ENCODE data around the gene DPP6. TPM values are rescaled to one million over a fixed set of nuclear protein-coding genes. Genes with fewer than 3 reads are reported as not detected.
"Not testable (repeated sequence)": the region's sequence is repeated elsewhere in the genome, so short reads cannot be mapped to it uniquely, and the experiment has no call there.

The DPP6 gene
- total and polyA plus RNA-seq, 2 of the 8 experiments (the other 6 are each of a cell fraction or from before 2014, with no cell fraction given), result 4.7 to 6.8 TPM

- no CpG with 5 or more reads among the region's 3 CpGs for whole genome bisulfite sequencing, 2 experiments (ENCODE audit: extremely low coverage in 1 of 2, insufficient coverage in 1 of 2, insufficient read length in 1 of 2, insufficient replicate concordance in 2 of 2, low coverage in 1 of 2, low lambda C conversion rate in 2 of 2, missing lambda C conversion rate in 1 of 2)
- H3K9me3 ChIP-seq (ENCODE audit: insufficient read depth in 2 of 2, low read depth in 1 of 2, low read length in 1 of 2); H3K23ac ChIP-seq (ENCODE audit: insufficient read length); FAIRE-seq; H3K4me3 ChIP-seq (ENCODE audit: extremely low read depth in 1 of 4, insufficient read depth in 2 of 4, low read depth in 3 of 4, low read length in 4 of 4); H3K79me2 ChIP-seq (ENCODE audit: control insufficient read depth in 1 of 2, insufficient read depth in 2 of 2, low read length in 2 of 2); H4K8ac ChIP-seq (ENCODE audit: extremely low read depth, insufficient read depth, low read length); H3K56ac ChIP-seq (replicated peaks; ENCODE audit: insufficient read length, low read depth, low read length); H3K4me1 ChIP-seq (replicated peaks in 1 of 4; ENCODE audit: control insufficient read depth in 3 of 4, insufficient read depth in 4 of 4, low read length in 3 of 4); H3K4ac ChIP-seq (replicated peaks; ENCODE audit: insufficient read length, low read depth, low read length); H2BK20ac ChIP-seq (ENCODE audit: low read length); H3K4me2 ChIP-seq (ENCODE audit: insufficient read depth in 1 of 2, low read depth in 2 of 2, low read length in 2 of 2); H4K20me1 ChIP-seq (replicated peaks in 1 of 2; ENCODE audit: control insufficient read depth in 1 of 2, insufficient read depth in 2 of 2, low read length in 2 of 2); H3K23me2 ChIP-seq (ENCODE audit: low read depth, low read length); CTCF ChIA-PET (ENCODE audit: partially characterized antibody); H2BK120ac ChIP-seq (replicated peaks; ENCODE audit: low read depth, low read length); H2BK5ac ChIP-seq (ENCODE audit: low read depth, low read length); H3K27me3 ChIP-seq (replicated peaks in 1 of 4; ENCODE audit: control insufficient read depth in 3 of 4, extremely low read depth in 1 of 4, insufficient read depth in 3 of 4, low read length in 3 of 4); H3K79me1 ChIP-seq (ENCODE audit: low read depth, low read length); H3K9ac ChIP-seq (replicated peaks in 1 of 4; ENCODE audit: extremely low read depth in 1 of 4, low read depth in 3 of 4, low read length in 3 of 4); H2AK5ac ChIP-seq (ENCODE audit: low read depth, low read length); H2BK15ac ChIP-seq (ENCODE audit: low read length); H2BK12ac ChIP-seq (ENCODE audit: low read depth, low read length); H2AFZ ChIP-seq (ENCODE audit: low read length); DNase-seq (ENCODE audit: low read depth in 1 of 2, low spot score in 2 of 2); POLR2A ChIA-PET (ENCODE audit: partially characterized antibody); H3K36me3 ChIP-seq (ENCODE audit: control insufficient read depth in 2 of 4, insufficient read depth in 4 of 4, low read length in 3 of 4); H4K91ac ChIP-seq (replicated peaks; ENCODE audit: insufficient read length, low read length); H3K14ac ChIP-seq (ENCODE audit: insufficient read length); H4K5ac ChIP-seq (ENCODE audit: insufficient read length, low read depth, low read length); H3K18ac ChIP-seq (ENCODE audit: extremely low read depth, low read length); H3K27ac ChIP-seq (ENCODE audit: low read depth, low read length): not testable (repeated sequence)
Measured at GRCh38 chr7:154109615-154110014, 57.4 kb downstream of the DPP6 start.

DNA sequence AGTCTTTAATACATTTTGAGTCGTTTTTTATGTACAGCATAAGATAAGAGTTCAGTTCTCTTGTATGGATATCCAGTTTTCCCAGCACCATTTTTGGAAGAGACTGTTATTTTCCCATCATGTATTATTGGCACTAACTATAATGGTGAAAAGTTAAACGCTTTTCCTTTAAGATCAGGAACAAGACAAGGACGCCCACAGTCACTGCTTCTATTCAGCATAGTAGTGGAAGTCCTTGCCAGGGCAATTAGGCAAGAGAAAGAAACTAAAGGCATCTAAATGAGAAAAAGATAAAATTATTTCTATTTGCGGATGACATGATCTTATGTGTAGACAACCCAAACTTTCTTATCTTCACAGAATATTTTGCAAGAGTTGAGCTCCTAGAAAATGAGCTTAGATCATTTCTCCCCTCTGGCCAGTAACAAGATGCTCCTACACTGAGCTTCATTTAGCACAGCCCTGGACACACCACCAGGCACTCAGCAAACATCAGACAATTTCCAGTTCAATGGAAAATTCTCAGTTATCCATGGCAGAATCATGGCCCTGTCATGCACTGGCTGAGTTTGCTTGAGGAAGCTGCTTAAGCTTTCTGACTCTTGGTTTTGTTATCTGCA is 61.6 kb downstream of the DPP6 start:
- H3K23ac ChIP-seq (ENCODE audit: insufficient read length); CTCF ChIA-PET (ENCODE audit: partially characterized antibody); H3K4me1 ChIP-seq (replicated peaks in 1 of 4; ENCODE audit: control insufficient read depth in 3 of 4, insufficient read depth in 4 of 4, low read length in 3 of 4); H3K36me3 ChIP-seq (ENCODE audit: control insufficient read depth in 2 of 4, insufficient read depth in 4 of 4, low read length in 3 of 4); H2BK15ac ChIP-seq (ENCODE audit: low read length); H3K4me3 ChIP-seq (ENCODE audit: extremely low read depth in 1 of 4, insufficient read depth in 2 of 4, low read depth in 3 of 4, low read length in 4 of 4); H3K4me2 ChIP-seq (ENCODE audit: insufficient read depth in 1 of 2, low read depth in 2 of 2, low read length in 2 of 2); H3K9me3 ChIP-seq (ENCODE audit: insufficient read depth in 2 of 2, low read depth in 1 of 2, low read length in 1 of 2); POLR2A ChIA-PET (ENCODE audit: partially characterized antibody); H4K91ac ChIP-seq (replicated peaks; ENCODE audit: insufficient read length, low read length); H3K9ac ChIP-seq (replicated peaks in 1 of 4; ENCODE audit: extremely low read depth in 1 of 4, low read depth in 3 of 4, low read length in 3 of 4); H2BK120ac ChIP-seq (replicated peaks; ENCODE audit: low read depth, low read length); H4K8ac ChIP-seq (ENCODE audit: extremely low read depth, insufficient read depth, low read length); H2BK20ac ChIP-seq (ENCODE audit: low read length); H2AFZ ChIP-seq (ENCODE audit: low read length); H2AK5ac ChIP-seq (ENCODE audit: low read depth, low read length); H3K27me3 ChIP-seq (replicated peaks in 1 of 4; ENCODE audit: control insufficient read depth in 3 of 4, extremely low read depth in 1 of 4, insufficient read depth in 3 of 4, low read length in 3 of 4); H3K4ac ChIP-seq (replicated peaks; ENCODE audit: insufficient read length, low read depth, low read length); FAIRE-seq; H2BK12ac ChIP-seq (ENCODE audit: low read depth, low read length); H3K14ac ChIP-seq (ENCODE audit: insufficient read length); H3K79me2 ChIP-seq (ENCODE audit: control insufficient read depth in 1 of 2, insufficient read depth in 2 of 2, low read length in 2 of 2); H3K23me2 ChIP-seq (ENCODE audit: low read depth, low read length); H3K79me1 ChIP-seq (ENCODE audit: low read depth, low read length); H4K5ac ChIP-seq (ENCODE audit: insufficient read length, low read depth, low read length); H3K27ac ChIP-seq (ENCODE audit: low read depth, low read length); H3K56ac ChIP-seq (replicated peaks; ENCODE audit: insufficient read length, low read depth, low read length); H3K18ac ChIP-seq (ENCODE audit: extremely low read depth, low read length); H2BK5ac ChIP-seq (ENCODE audit: low read depth, low read length); DNase-seq (ENCODE audit: low read depth in 1 of 2, low spot score in 2 of 2); H4K20me1 ChIP-seq (replicated peaks in 1 of 2; ENCODE audit: control insufficient read depth in 1 of 2, insufficient read depth in 2 of 2, low read length in 2 of 2): not testable (repeated sequence)
- 80% methylated on average over 4 of the region's 4 CpGs; no CpG with 5 or more reads in 1 of the 2 experiments for WGBS, 2 experiments (ENCODE audit: extremely low coverage in 1 of 2, insufficient coverage in 1 of 2, insufficient read length in 1 of 2, insufficient replicate concordance in 2 of 2, low coverage in 1 of 2, low lambda C conversion rate in 2 of 2, missing lambda C conversion rate in 1 of 2)
